H1 (cell line): Measurements from ENCODE around the gene WEE2. TPM values are rescaled to one million over a fixed set of nuclear protein-coding genes. Genes with fewer than 3 reads are reported as not detected.

Experiments used
- CTCF ChIA-PET: fragments of 300-600 bp; sonication (Branson Sonifier 250); formaldehyde crosslinking; loops from one replicate; lab custom pipeline; 2021; ENCODE audit not compliant: partially characterized antibody; lab: Charles Lee
- POLR2A ChIA-PET: fragments of 300-600 bp; sonication (Branson Sonifier 250); formaldehyde crosslinking; loops from one replicate; lab custom pipeline; 2021; ENCODE audit warnings: inconsistent platforms; ENCODE audit not compliant: partially characterized antibody; lab: Charles Lee
- DNase-seq, 2 experiments: peaks; one replicate each; pipeline versions ENCODE4 v3.0.0 to v3.0.0-alpha.2; 2010 to 2022; ENCODE audit warnings: low spot score in 2 of 2, low read depth in 1 of 2, mixed read lengths in 1 of 2
- FAIRE-seq: peaks from 2 replicates; lab custom pipeline; 2011; peaks lifted over from hg19 to GRCh38; lab: Jason Lieb, UNC
- H2AFZ ChIP-seq: 2 replicates; pipeline ENCODE4 v1.8.1; 2012; ENCODE audit warnings: low read length, inconsistent platforms
- H2AK5ac ChIP-seq: 2 replicates; pipeline ENCODE4 v1.6.1; 2013; ENCODE audit warnings: low read depth, low read length
- H2BK120ac ChIP-seq: replicated peaks from 2 replicates; pipeline ENCODE3; 2013; ENCODE audit warnings: low read depth, low read length, inconsistent platforms
- H2BK12ac ChIP-seq: 2 replicates; pipeline ENCODE4 v1.6.1; 2013; ENCODE audit warnings: low read depth, low read length
- H2BK15ac ChIP-seq: 2 replicates; pipeline ENCODE4 v1.6.1; 2013; ENCODE audit warnings: low read length
- H2BK20ac ChIP-seq: 2 replicates; pipeline ENCODE4 v1.6.1; 2013; ENCODE audit warnings: low read length
- H2BK5ac ChIP-seq: 2 replicates; pipeline ENCODE4 v1.6.1; 2013; ENCODE audit warnings: low read depth, low read length
- H3K14ac ChIP-seq: 2 replicates; pipeline ENCODE4 v1.6.1; 2013; ENCODE audit warnings: inconsistent platforms; ENCODE audit not compliant: insufficient read length
- H3K18ac ChIP-seq: 2 replicates; pipeline ENCODE4 v1.6.1; 2013; ENCODE audit warnings: low read length; ENCODE audit errors: extremely low read depth
- H3K23ac ChIP-seq: 2 replicates; pipeline ENCODE4 v1.6.1; 2013; ENCODE audit warnings: inconsistent platforms; ENCODE audit not compliant: insufficient read length
- H3K23me2 ChIP-seq: 2 replicates; pipeline ENCODE4 v1.6.1; 2013; ENCODE audit warnings: low read depth, low read length
- H3K27ac ChIP-seq: 2 replicates; pipeline ENCODE4 v1.6.1; 2011; ENCODE audit warnings: low read depth, low read length, inconsistent platforms
- H3K27me3 ChIP-seq, 4 experiments: replicated peaks in 1 of 4; 1 replicate in 1 of 4; 2 replicates in 3 of 4; pipeline versions ENCODE4 v1.6.1 to v1.8.1; 2011 to 2013; ENCODE audit warnings: low read length in 3 of 4, mild to moderate bottlenecking in 3 of 4, inconsistent platforms in 2 of 4, mixed read lengths in 2 of 4, moderate library complexity in 1 of 4; ENCODE audit not compliant: control insufficient read depth in 3 of 4, insufficient read depth in 3 of 4; ENCODE audit errors: extremely low read depth in 1 of 4
- H3K36me3 ChIP-seq, 4 experiments: 2 replicates each; pipeline versions ENCODE4 v1.6.1 to v1.8.1; 2011 to 2013; ENCODE audit warnings: mild to moderate bottlenecking in 4 of 4, low read length in 3 of 4, moderate library complexity in 2 of 4, control low read depth in 1 of 4, inconsistent platforms in 1 of 4; ENCODE audit not compliant: insufficient read depth in 4 of 4, control insufficient read depth in 2 of 4
- H3K4ac ChIP-seq: replicated peaks from 2 replicates; pipeline ENCODE3; 2013; ENCODE audit warnings: low read length, low read depth, mixed read lengths, inconsistent platforms; ENCODE audit not compliant: insufficient read length
- H3K4me1 ChIP-seq, 4 experiments: replicated peaks in 1 of 4; 1 replicate in 1 of 4; 2 replicates in 3 of 4; pipeline versions ENCODE4 v1.6.1 to v1.8.1; 2011 to 2013; ENCODE audit warnings: low read length in 3 of 4, inconsistent platforms in 2 of 4, mixed read lengths in 1 of 4; ENCODE audit not compliant: insufficient read depth in 4 of 4, control insufficient read depth in 3 of 4
- H3K4me2 ChIP-seq, 2 experiments: 2 replicates each; pipeline versions ENCODE4 v1.6.1 to v1.8.1; 2011 to 2013; ENCODE audit warnings: low read depth in 2 of 2, low read length in 2 of 2, control low read depth in 1 of 2, inconsistent platforms in 1 of 2, mild to moderate bottlenecking in 1 of 2; ENCODE audit not compliant: insufficient read depth in 1 of 2
- H3K4me3 ChIP-seq, 4 experiments: fragments of 200-600, 300-600 bp in 1 of 4; sonication (generic), shearing (Covaris generic), sonication (Bioruptor Twin) in 1 of 4; 2 replicates each; pipeline versions ENCODE4 v1.5.1 to v1.8.1; 2011 to 2016; ENCODE audit warnings: low read length in 4 of 4, low read depth in 3 of 4, control low read depth in 2 of 4, inconsistent platforms in 2 of 4, mild to moderate bottlenecking in 2 of 4, mixed read lengths in 1 of 4, moderate library complexity in 1 of 4; ENCODE audit not compliant: insufficient read depth in 2 of 4; ENCODE audit errors: extremely low read depth in 1 of 4
- H3K56ac ChIP-seq: replicated peaks from 2 replicates; pipeline ENCODE3; 2013; ENCODE audit warnings: low read depth, mild to moderate bottlenecking, mixed read lengths, low read length, inconsistent platforms; ENCODE audit not compliant: insufficient read length
- H3K79me1 ChIP-seq: 2 replicates; pipeline ENCODE4 v1.6.1; 2013; ENCODE audit warnings: low read depth, low read length, control low read depth
- H3K79me2 ChIP-seq, 2 experiments: 2 replicates each; pipeline versions ENCODE4 v1.6.1 to v1.8.1; 2012 to 2013; ENCODE audit warnings: low read length in 2 of 2, mild to moderate bottlenecking in 2 of 2, inconsistent platforms in 1 of 2; ENCODE audit not compliant: insufficient read depth in 2 of 2, control insufficient read depth in 1 of 2
- H3K9ac ChIP-seq, 4 experiments: replicated peaks in 1 of 4; 1 replicate in 1 of 4; 2 replicates in 3 of 4; pipeline versions ENCODE4 v1.6.1 to v1.8.1; 2011 to 2013; ENCODE audit warnings: low read depth in 3 of 4, low read length in 3 of 4, control low read depth in 2 of 4, mild to moderate bottlenecking in 2 of 4, moderate library complexity in 2 of 4, inconsistent platforms in 1 of 4; ENCODE audit errors: extremely low read depth in 1 of 4
- H3K9me3 ChIP-seq, 2 experiments: 2 replicates each; pipeline versions ENCODE4 v1.6.1 to v1.8.1; 2012 to 2013; ENCODE audit warnings: mild to moderate bottlenecking in 2 of 2, moderate library complexity in 2 of 2, control low read depth in 1 of 2, inconsistent platforms in 1 of 2, low read depth in 1 of 2, low read length in 1 of 2, mixed read lengths in 1 of 2; ENCODE audit not compliant: insufficient read depth in 2 of 2
- H4K20me1 ChIP-seq, 2 experiments: replicated peaks in 1 of 2; 2 replicates each; pipeline versions ENCODE3 to v1.8.1; 2011 to 2013; ENCODE audit warnings: inconsistent platforms in 2 of 2, low read length in 2 of 2, mild to moderate bottlenecking in 1 of 2; ENCODE audit not compliant: insufficient read depth in 2 of 2, control insufficient read depth in 1 of 2
- H4K5ac ChIP-seq: 2 replicates; pipeline ENCODE4 v1.6.1; 2013; ENCODE audit warnings: low read length, low read depth, mixed read lengths, inconsistent platforms; ENCODE audit not compliant: insufficient read length
- H4K8ac ChIP-seq: 2 replicates; pipeline ENCODE4 v1.8.0; 2013; ENCODE audit warnings: mild to moderate bottlenecking, moderate library complexity, low read length, inconsistent platforms; ENCODE audit not compliant: insufficient read depth; ENCODE audit errors: extremely low read depth
- H4K91ac ChIP-seq: replicated peaks from 2 replicates; pipeline ENCODE3; 2013; ENCODE audit warnings: low read length, mixed read lengths, inconsistent platforms; ENCODE audit not compliant: insufficient read length
- BACH1 ChIP-seq: IDR thresholded peaks from 2 replicates; pipeline ENCODE4 v1.6.1; 2012; ENCODE audit warnings: low read length, improper control_type of control experiment
- BCL11A ChIP-seq, 2 experiments: IDR thresholded peaks; one replicate each; pipeline ENCODE4 v1.6.1; 2011; ENCODE audit warnings: low read depth in 2 of 2, low read length in 2 of 2, mild to moderate bottlenecking in 2 of 2
- GABPA ChIP-seq: IDR thresholded peaks from 2 replicates; pipeline ENCODE4 v1.6.1; 2011; ENCODE audit warnings: mild to moderate bottlenecking, low read length, moderate library complexity, borderline replicate concordance; ENCODE audit not compliant: insufficient read depth
- GTF2F1 ChIP-seq: IDR thresholded peaks from 2 replicates; pipeline ENCODE4 v1.6.1; 2012; ENCODE audit warnings: low read depth, low read length, improper control_type of control experiment, borderline replicate concordance
- RNF2 ChIP-seq: fragments of 200-900, 300-1000 bp; sonication (generic); IDR thresholded peaks from 2 replicates; pipeline ENCODE4 v1.7.1; 2016; ENCODE audit warnings: borderline replicate concordance, low read depth, mild to moderate bottlenecking, antibody characterized with exemption, low read length; ENCODE audit not compliant: poor library complexity, severe bottlenecking; ENCODE audit errors: missing control alignments
- SIX5 ChIP-seq: IDR thresholded peaks from 2 replicates; pipeline ENCODE4 v1.6.1; 2011; ENCODE audit warnings: mild to moderate bottlenecking, low read depth, low read length
- TBP ChIP-seq: IDR thresholded peaks from 2 replicates; pipeline ENCODE4 v1.6.1; 2011; ENCODE audit warnings: low read depth, low read length, improper control_type of control experiment
- TEAD4 ChIP-seq: IDR thresholded peaks from 2 replicates; pipeline ENCODE4 v1.6.1; 2012; ENCODE audit warnings: low read depth, low read length, inconsistent platforms, mixed read lengths
- WGBS, 2 experiments: shearing (Covaris generic) in 1 of 2; methylation state at CpG; one replicate each; pipeline versions ENCODE4 v1.1.6 to v1.1.7; 2013 to 2015; ENCODE audit warnings: low lambda C conversion rate in 2 of 2, mixed read lengths in 2 of 2, inconsistent platforms in 1 of 2, low coverage in 1 of 2, missing lambda C conversion rate in 1 of 2; ENCODE audit not compliant: insufficient replicate concordance in 2 of 2, insufficient coverage in 1 of 2, insufficient read length in 1 of 2; ENCODE audit errors: extremely low coverage in 1 of 2, missing lambda C conversion rate in 1 of 2; 5-methylcytosine and 5-hydroxymethylcytosine counted together
- polyA plus RNA-seq, 7 experiments: library from polyadenylated mRNA; depleted of rRNA in 3 of 7; stranded (reverse) in 5 of 7; unstranded in 2 of 7; fragments of >200 nt in 5 of 7; fragments of 200-250 nt in 2 of 7; gene quantifications; 1 replicate in 5 of 7; 2 replicates in 1 of 7; 4 replicates in 1 of 7; pipeline versions ENCODE4 v1.2.1 to v1.2.3, GENCODE V29; 2011 to 2013; ENCODE audit warnings: missing spikeins in 2 of 7, mixed read lengths in 2 of 7
- total RNA-seq: library from RNA; stranded (reverse); fragmentation: NEBNext Ultra II Directional; extraction: Animal tissue kit (Norgen Biotek cat#: 25700); gene quantifications from 2 replicates; pipeline ENCODE4 v1.2.1, GENCODE V29; 2021

Gene WEE2
- total and polyA plus RNA-seq, 2 of the 8 experiments (the other 6 are each of a cell fraction or from before 2014, with no cell fraction given), result 0.02 TPM; not detected in 1

DNA sequence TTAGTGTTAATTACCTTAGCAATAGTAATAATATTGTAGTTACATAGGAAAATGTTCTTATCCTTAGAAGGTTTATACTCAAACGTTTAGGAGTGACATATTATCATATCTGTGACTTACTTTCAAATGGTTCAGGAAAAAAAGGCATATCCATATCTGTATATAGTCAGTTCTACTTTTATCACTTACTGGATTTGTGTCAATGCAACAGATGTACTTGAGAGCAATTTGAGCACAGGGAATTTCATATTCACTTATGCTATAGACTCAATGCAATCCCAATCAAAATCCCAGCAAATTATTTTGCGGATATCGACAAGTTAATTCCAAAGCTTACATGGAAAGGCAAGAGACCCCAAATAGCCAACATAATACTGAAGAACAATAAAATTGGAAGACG, 16.2 kb upstream of the WEE2 start:
- H2BK120ac ChIP-seq, result no peak overlapping the region
- H3K4ac ChIP-seq, result no peak overlapping the region
- no peak overlapping the region for H3K4me2 ChIP-seq
- CTCF ChIA-PET, result interaction anchor here (0.9 to 8.5 kb wide), 2 partner anchors 17 to 43 kb away, joined by 4 to 62 read pairs; no protein-coding TSS in a partner anchor
- H3K27ac ChIP-seq, result no peak overlapping the region
- H3K27me3 ChIP-seq, result no peaks in the 10 kb centered on the region
- no peak overlapping the region for H4K5ac ChIP-seq
- H2BK5ac ChIP-seq, result no peak overlapping the region
- H4K20me1 ChIP-seq, result peaks cover 0 to 8% of the 10 kb centered on the region in 2 experiments
- no peak overlapping the region for H2BK20ac ChIP-seq
- H2AFZ ChIP-seq, result no peak overlapping the region
- 78% methylated on average over 4 of the region's 4 CpGs; no CpG with 5 or more reads in 1 of the 2 experiments for WGBS, 2 experiments
- no peak overlapping the region for H3K18ac ChIP-seq
- no peak overlapping the region for H2BK15ac ChIP-seq
- H4K91ac ChIP-seq, result no peak overlapping the region
- no peak overlapping the region for H3K14ac ChIP-seq
- H3K56ac ChIP-seq, result no peak overlapping the region
- H3K79me1 ChIP-seq, result peaks cover 1% of the 10 kb centered on the region; the same call in 1 of the 2 replicates
- FAIRE-seq (no peak), DNase-seq (no peak)
- H3K9ac ChIP-seq, result no peak overlapping the region
- H3K79me2 ChIP-seq, result peaks cover 0 to 60% of the 10 kb centered on the region in 2 experiments; a peak in 2 of 4 replicates
- H4K8ac ChIP-seq, result no peak overlapping the region
- no peak for TF ChIP-seq BACH1
- TF ChIP-seq BCL11A (IDR thresholded peaks at IDR 0.05; ENCODE audit: low read depth in 2 of 2, low read length in 2 of 2), result no peak
- TF ChIP-seq RNF2, result no peak
- TF ChIP-seq TBP, result no peak
- TF ChIP-seq GABPA, result no peak
- TF ChIP-seq TEAD4, result no peak
- no peak for TF ChIP-seq GTF2F1
- no peak for TF ChIP-seq SIX5
- no peak overlapping the region for H2AK5ac ChIP-seq
- H2BK12ac ChIP-seq, result no peak overlapping the region
- H3K23me2 ChIP-seq, result no peaks in the 10 kb centered on the region
- POLR2A ChIA-PET, result no interaction called here
- H3K4me3 ChIP-seq, result no peak overlapping the region
- no peaks in the 10 kb centered on the region for H3K9me3 ChIP-seq
- H3K36me3 ChIP-seq, result no peaks in the 10 kb centered on the region; a peak in 1 of 8 replicates
- H3K23ac ChIP-seq, result no peak overlapping the region
- H3K4me1 ChIP-seq, result peaks cover 0 to 12% (median 5%) of the 10 kb centered on the region in 4 experiments; a peak in 5 of 7 replicates
